Dedifferentiated amniotic fluid mesenchymal stem cell (primary cell): ENCODE results near the gene KLHL25.
"Not testable (repeated sequence)": the region's sequence is repeated elsewhere in the genome, so short reads cannot be mapped to it uniquely, and the experiment has no call there.

Source experiments
- DNase-seq: peaks from one replicate; pipeline ENCODE4 v3.0.0-alpha.2; 2016; ENCODE audit errors: extremely low spot score

The KLHL25 gene

DNA sequence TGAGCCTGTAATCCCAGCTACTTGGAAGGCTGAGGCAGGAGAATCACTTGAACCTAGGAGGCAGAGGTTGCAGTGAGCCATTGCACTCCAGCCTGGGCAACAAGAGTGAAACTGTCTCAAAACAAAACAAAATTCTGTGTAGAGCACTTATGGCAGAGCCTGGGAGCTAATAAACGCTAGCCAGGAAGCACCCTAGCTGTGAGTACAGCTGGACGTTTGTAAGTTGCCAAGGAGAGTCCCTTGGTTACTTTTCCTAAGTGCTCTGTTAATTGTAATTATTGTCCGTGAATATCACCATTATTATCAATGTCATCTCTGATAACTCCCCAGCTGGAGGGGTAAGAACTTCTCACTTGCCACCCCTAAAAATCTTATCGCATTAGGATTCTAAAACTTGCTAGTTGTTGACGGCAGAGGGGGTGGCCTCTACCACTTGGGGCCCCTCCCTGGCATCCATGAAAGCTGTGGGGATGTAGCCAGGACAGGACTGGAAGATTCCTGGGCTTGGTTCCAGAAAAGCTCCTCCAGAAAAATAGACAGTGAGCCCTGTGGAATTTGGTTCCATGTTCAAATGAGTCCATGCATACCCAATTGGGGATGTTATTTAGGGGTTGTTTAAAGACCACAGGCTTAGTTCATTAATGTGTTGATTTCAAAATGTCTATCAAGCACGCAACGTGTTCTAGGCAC, 9.9 kb upstream of the KLHL25 start:
- no peak for DNase-seq

DNA sequence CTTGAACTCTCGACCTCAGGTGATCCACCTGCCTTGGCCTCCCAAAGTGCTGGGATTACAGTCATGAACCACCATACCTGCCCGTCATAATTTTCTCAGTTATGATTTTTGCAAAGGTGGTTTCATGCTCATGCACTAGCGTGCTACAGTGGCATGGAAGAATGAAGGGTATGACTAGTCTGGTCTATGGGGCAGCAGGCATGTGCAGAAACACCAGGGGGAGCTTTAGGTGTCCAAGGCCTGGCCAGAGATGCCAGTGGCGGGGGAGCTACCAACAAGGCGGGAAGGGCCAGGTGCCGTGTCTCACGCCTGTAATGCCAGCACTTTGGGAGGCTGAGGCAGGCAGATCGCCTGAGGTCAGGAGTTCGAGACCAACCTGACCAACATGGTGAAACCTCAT, 7.9 kb upstream of the KLHL25 start:
- not testable (repeated sequence) for DNase-seq

DNA sequence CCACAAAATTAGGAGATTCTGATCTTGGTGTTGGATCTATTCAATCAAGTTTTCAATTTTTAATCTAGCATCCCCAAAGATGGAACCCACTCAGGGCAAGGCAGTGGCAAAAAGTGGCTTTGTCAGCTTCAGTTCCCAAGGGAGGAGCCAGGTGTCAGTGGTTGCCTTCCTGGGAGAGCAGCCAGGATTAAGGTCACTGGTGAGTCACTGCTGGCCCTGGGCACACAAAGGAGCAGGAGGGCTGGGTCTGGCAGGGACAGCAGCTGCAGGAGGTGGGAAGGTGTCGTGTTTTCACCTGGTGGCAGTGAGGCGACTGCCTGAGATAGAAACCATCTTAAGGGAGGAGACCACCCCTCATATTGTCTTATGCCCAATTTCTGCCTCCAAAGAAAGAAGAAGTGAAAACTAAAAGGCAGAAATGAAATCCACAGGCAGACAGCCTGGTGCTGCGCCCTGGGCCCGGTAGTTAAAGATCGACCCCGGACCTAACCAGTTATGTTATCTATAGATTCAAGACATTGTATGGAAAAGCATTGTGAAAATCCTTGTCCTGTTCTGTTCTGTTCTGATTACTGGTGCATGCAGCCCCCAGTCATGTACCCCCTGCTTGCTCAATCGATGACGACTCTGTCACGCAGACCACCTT, 5.9 kb upstream of the KLHL25 start:
- DNase-seq: no peak

DNA sequence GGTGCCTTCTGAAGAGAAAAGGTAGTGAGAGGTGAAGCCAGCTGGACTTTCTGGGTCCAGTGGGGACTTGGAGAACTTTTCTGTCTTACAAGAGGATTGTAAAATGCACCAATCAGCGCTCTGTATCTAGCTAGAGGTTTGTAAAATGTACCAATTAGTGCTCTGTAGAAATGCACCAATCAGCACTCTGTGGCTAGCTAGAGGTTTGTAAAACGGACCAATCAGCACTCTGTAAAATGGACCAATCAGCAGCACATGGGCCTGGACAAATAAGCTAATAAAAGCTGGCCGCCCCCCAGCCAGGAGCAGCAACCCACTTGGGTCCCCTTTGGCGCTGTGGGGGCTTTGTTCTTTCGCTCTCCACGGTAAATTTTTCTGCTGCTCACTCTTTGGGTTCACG, 1.6 kb upstream of the KLHL25 start:
- DNase-seq: not testable (repeated sequence)

DNA sequence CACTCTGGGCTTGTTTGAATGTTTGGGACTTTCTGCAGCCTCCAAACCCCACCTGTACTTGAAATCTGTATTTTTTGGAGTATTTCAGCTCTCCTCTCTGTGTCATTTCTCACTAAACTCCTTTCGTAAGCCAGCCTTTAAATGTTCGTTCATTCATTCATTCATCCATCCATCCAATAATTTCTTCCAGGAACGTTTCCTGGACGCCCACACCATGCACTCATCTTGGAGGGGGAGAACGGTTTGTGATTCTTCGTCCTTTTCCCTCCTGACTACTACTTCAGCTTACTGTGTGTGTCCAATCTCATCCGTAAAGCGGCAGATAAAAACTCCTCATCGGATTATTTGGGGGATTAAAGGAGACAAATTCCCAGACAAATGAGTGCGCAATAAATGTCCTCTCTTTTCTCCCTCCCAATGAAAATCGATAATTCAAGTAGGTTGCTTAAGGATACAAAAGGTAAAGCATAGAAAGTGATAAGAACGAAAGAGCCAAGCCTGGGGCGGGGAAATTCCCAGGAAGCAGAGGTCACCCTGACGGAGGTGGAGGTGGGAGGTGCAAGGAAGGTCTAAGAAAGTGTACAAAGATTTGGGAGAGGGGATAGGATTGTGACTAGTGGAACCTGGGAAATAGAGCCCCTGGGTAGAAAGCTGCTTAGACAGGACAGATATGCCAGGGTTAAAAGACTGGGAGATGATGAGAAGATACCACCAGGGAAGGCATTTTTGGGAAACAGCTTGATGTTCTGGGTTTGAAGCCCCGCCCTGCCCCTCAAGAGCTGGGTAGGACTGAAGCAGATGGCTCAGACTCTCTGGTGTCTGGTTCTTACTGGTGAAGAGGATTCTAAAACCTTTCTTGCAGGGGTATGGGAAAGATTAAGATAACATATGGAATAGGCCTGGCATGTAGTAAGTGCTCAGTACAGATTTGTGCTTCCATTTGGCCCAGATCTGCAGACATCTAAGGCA, 896 bp upstream of the KLHL25 start:
- DNase-seq: no peak

DNA sequence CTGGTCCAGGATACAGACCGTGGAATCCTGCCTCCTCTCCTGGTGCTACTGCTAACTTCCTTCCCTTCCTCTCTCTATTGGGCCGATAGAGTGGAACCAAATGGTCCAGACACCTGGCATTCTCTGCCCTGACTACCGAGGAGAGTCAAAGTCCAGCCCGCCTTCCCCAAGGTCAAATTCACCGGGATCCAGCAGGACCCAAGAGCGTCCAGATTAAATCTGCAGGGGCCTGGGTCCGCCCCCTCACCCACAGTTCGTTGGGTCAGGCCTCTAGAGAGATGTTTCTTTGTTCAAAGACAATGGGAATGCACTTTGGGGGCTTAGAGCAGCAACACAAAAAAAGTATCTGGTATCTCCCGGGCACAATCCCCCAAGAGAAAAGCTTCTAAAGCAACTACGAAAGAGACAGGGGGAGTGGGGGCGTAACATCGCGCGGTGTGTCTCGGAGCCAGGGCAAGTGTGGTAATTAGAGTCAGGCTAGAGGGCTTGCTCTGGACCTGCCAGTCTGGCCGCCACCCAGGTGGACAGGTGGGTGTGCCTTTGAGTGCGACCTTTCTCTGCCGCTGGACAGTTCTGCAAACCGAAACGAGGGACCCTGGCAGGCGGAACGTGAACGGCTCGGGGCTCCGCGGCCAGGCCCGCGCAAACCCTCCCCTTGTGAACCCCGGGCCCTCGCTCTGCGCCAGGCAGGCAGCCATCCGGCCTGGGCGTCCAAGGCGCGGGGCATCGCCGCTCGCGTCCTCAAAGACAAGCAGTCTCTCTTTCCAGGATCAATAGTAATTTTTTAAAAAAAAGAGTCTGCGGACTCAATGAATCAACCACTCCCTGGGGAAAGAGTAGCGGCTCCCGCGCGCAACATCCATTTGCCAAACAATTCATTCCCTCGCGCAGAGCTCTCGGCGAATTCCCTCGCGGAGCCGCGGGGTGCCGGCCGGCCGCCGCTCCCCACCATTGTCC, 806 bp downstream of the KLHL25 start:
- DNase-seq: no peak

DNA sequence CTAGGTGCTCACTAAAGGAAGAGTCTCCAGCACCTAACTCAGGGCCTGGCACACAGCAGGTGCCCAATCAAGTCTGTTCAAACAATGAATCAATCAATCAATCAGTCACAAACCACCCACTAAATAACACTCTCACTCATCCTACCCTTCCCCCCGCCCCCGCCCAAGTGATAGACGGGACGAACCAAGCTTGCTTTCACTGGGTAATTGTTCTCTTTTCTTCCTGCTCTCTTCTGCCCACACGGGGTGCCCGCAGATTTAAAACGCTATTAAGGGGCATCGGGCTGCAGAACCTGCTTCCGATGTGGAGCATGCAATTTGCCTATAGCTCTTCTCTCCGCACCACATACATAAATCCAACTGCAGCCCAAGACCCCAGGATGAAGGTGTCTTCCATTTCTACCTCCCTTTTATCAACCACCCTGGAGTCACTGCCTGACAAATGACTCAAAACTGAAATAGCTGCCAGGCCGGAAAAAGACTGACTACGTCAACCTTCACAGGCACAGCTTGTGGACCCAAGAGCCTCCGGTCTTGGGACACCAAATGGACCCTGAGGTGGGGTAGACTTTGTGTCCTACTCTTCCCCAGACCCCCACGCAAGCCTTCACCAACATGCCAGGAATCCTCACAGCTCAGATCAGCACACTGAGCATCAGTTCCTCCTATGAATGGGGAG, 1.7 kb downstream of the KLHL25 start:
- DNase-seq: no peak

DNA sequence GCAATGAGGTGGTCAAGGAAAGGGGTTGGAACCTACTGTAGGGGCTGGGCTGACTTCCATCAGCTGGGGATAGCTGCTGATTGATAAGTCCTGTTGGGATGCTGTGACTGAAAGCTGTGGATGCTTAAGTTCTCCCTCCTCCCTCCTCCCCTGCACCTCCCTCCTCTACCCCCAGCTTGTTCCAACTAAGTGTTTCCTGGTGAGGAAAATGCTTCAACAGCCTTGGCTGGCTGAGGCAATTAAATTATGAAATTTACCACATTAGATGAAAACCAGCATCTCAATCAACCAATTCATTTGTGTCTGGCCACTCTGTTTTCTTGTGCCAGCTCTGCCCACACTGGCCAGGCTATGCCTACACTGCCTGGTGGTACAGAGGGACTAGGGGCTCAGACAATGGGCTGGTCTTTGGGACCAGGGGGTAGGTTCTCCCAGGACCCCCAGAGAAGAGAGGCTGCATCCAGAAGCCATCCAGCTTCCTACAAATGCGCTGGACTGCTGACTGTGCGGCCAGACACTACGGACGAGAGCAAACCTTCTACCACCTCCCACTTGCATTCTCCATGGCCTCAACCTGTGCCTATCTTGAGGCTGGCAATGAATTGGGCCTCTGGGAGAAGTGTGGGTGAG, 2.5 kb downstream of the KLHL25 start:
- DNase-seq: no peak

DNA sequence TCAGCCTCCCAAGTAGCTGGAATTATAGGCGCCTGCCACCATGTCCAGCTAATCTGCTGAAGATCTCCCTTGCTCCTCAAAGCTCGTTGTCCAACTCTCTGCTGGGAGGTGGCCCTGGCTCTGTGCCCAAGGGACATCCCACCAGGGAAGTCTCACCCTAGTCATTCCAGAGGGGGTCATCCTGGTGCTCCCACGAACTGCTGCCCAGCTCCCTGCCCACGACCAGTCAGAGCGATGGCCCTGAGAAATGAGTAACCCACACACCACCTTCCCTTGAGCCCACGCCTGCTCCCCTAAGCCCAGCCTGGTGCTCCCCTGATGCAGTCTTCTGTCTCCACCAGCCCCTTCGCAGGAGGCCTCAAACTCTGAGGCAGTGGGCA, 5.2 kb downstream of the KLHL25 start:
- DNase-seq: no peak

DNA sequence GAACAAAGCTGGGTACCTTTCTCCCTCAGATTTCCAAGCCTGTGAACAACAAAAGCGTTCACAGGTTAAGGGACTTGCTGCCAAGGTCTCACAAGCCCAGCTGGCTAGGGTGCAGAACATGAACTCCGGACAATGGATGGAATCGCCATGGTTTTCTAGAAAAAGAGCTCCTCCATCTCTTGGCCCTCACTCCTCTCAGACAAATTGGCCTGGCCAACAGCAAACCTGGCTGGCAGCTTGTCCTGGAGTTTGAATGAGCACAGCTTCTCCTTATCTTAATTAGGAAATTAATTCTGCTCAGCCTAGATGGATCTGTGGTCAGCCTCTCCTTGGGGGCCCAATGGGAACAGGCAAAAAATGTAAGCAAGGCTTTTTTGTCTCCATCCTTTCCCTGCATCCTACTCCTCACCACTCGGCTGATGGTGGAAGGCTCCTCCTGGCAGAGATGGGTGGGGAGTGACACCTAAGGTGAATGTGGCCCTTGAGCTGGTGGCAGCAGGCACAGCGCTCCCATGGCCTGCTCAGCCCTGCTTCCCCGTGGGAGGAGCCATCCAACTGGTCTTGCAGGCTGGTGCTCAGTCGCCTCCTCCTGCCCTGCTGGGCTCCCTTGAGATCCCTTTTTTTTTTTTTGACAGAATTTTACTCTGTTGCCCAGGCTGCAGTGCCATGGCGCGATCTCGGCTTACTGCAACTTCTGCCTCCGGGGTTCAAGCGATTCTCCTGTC, 5.8 kb downstream of the KLHL25 start:
- no peak for DNase-seq

DNA sequence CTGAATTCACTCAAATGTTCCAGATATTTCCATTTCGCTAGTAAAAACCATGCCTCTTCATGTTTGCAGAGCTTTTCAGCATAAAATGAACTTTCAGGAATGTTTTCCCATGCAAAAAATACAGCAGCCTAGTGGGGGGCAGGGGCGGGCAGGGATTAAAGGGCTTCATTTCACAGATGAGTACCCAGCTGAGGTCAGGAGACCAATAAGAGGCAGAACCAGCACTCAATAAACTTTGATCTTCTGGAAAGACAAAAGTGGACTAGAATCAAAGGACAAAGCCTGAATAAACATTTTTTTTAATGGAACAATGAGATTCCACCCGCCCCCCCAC, 8.0 kb downstream of the KLHL25 start:
- DNase-seq: no peak

DNA sequence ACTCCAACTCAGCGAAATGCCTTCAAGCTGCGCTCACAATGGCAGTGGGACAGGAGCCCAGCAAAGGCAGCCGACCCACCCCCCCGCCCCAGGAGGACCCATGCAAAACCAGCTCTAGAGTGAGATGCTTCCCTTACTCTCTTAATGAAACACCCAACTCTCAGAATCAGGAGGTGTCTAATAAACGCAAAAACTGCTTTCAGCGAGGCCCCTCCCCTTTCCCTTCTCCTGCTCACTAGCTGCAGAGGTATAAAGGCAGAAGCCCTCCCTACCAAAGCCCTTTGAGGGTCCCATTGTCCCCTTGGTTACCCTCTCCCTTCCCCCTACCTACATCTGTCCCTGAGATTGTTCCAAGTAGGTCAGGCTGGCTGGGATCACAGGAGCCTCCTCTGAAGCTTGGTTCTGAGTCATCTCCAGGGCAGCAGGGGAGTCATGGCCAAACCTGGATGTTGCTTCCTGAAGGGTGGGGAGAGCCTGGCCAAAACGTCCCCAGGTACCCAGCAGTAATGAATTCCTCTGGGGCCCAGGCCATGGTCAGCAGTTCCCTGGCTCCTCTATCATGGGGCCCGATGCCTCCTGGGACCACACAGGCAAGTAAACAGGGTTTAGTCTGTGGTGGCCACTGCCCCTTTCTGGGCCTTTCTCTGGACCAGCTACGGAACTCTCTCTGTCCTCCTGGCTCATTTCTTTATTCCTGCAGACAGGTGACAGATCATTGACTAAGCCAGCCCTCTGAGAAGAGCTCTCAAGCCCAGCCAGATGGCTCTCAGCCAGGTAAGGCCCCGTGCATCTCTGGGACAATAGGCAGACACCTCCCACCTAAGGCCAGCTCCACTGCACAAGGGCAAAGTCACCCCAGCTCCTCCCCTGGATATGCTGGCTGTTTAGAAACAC, 8.6 kb downstream of the KLHL25 start:
- DNase-seq: no peak

DNA sequence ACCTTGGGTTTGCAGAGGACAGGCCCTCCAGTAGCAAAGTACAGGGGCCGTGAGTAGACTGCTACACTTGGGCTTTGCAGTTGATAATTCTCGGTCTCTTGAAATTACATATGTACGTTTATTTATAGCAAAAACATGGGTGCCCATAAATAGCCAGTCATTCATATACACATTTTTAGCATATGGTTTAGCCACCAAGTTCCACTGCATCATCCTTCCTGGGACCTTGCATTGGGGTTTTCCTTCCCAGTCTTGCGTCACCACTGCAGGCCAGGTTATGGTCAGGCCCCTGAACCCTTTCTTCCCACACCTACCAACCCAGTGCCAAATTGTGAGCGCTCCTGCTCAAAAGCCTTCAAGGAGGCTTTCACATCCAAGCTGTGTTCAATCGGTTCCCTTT, 12.7 kb downstream of the KLHL25 start:
- DNase-seq: no peak

DNA sequence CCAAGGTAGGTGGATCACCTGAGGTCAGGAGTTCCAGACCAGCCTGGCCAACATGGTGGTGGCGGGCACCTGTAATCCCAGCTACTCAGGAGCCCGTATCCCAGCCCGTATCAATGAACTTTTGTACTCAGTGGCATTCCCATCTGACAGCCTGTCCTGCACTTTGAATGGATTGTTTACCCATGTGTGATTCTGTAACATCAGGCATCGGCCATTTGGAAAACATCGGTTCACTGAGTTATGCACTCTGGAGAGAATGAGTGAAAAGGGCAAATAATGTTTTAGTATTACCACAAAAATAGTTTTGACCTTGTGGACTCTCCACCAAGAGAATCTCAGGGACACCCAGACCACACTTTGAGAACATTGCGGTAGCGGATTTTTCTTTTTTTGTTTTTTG, 13.6 kb downstream of the KLHL25 start:
- no peak for DNase-seq

DNA sequence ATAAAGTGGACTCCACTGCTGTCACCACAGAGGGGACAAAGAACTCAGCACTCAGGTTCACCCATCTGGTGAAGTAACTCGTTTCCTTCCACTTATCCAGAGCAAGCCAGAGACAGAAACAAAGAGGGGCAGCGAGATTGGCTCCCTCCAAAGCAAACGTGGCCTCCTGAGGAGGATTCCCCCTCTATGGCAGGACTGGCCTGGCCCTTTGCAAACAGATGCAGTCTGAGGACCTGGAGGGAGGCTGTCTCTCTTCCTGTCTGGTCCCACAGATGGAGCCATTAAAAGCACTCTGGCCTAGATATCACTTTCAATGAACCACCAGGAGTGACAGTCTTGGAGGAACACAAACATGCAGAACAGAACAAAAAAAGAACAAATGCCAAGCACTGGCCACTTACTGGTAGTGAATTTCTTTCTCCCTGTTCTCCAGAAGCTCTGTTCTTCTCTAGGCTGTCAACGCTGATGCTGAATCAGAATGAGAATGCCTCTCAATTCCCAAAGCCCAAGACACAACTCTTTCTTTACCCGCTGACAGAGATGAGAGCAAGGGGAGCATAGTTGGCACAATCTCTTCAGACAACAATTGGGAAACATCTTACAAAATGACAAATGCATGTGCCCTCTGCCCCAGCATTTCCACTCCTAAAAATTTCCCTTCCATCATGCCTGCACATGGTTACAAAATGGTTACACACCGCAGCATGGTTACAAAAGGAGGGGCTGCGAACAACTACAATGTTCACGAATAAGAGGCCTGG, 14.3 kb downstream of the KLHL25 start:
- no peak for DNase-seq

DNA sequence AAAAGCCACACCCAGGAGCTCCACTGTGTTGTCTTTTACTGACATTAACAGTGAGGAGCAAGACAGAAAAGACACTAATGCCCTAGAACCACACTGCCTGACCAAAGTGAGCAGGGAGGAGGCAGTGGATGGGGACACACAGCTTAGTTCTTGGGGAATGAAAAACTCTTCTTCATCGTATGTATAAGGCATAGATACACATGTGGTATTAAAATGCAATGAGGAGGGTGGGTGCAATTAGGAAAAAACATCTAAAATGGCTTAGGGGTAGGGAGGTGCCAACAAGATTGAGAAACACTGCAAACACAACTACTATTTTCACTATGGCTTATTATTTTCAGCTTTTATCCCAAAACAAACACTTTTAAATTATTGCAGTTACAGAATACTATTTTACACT, 15.5 kb downstream of the KLHL25 start:
- DNase-seq: no peak

DNA sequence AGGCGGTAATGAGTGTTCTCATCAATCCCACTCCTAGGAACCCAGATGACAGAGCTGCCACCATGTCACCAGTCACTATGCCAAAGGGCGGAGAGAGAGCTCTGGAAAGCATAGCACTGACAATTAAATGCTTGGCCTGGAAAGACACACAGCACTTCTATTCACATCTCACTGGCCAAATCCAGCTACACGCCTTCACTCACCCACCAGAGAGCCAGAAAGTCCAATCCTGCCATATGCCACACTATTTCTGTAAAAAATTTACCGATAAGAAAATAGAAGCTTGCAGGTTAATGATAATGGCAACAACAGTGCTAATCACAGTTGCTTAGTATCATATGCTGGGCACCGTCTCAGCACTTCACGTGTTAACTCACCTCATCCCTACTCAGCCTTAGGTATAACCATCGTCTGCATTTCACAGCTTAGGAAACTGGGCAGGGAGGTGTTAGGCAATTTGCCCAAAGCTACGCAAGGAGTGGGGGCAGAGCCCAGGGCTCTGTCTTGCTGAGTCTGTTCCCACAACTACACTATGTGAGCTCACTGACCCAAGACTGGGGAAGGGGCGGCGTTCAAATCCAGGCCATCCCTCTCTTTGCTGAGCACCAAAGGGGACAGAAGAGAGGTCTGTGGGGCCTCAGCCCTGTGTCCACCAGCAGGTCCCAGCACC, 16.5 kb downstream of the KLHL25 start:
- no peak for DNase-seq
